Measurements from ENCODE around the gene LDLR. TPM values are rescaled to one million over a fixed set of nuclear protein-coding genes. Genes with fewer than 3 reads are reported as not detected.
"Not testable (repeated sequence)": the region's sequence is repeated elsewhere in the genome, so short reads cannot be mapped to it uniquely, and the experiment has no call there.

The LDLR gene
- total RNA-seq, 1 donor from 2014 or later = 8.2 TPM

DNA sequence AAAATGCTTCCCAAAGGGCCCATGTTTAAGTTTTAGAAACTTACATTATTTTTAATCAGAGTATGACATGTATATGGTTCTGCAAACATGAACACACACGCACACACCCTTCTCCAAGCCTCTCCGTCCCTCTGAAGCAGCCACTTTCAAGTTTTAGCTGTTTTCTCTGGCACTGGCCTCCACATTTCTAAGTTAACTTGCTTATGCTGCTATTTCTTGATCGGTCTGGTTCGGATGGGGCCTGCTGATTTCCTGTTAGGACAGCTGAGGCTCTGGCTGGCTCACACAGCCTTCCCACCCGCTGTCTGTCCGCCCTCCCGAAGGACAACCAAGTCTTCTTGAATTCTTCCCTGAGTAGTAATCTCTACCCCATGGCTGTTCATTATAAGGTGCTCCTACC lies 61.9 kb downstream of the LDLR start:
- H3K27me3 ChIP-seq (ENCODE audit: low read depth) = no peaks in the 10 kb centered on the region
- H3K36me3 ChIP-seq = no peaks in the 10 kb centered on the region
- H3K4me1 ChIP-seq = peaks cover 36% of the 10 kb centered on the region
- H3K27ac ChIP-seq (replicated peaks) = peak overlapping the region; percentile 86
- intact Hi-C loops (cut with micrococcal nuclease) = no loop called here
- no peak overlapping the region for H3K4me3 ChIP-seq
- H3K9me3 ChIP-seq (replicated peaks) = no peaks in the 10 kb centered on the region
- peak; percentile 44 for DNase-seq
- TF ChIP-seq, protein P1, sequence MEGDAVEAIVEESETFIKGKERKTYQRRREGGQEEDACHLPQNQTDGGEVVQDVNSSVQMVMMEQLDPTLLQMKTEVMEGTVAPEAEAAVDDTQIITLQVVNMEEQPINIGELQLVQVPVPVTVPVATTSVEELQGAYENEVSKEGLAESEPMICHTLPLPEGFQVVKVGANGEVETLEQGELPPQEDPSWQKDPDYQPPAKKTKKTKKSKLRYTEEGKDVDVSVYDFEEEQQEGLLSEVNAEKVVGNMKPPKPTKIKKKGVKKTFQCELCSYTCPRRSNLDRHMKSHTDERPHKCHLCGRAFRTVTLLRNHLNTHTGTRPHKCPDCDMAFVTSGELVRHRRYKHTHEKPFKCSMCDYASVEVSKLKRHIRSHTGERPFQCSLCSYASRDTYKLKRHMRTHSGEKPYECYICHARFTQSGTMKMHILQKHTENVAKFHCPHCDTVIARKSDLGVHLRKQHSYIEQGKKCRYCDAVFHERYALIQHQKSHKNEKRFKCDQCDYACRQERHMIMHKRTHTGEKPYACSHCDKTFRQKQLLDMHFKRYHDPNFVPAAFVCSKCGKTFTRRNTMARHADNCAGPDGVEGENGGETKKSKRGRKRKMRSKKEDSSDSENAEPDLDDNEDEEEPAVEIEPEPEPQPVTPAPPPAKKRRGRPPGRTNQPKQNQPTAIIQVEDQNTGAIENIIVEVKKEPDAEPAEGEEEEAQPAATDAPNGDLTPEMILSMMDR (IDR thresholded peaks at IDR 0.05; ENCODE audit: borderline replicate concordance) = no peak

- Histone ChIP-seq H3K4me3 (no peak overlapping the region), H3K4me1 (peaks cover 45% of the 10 kb centered on the region), H3K27ac (replicated peaks) (peak overlapping the region; percentile 86), H3K27me3 (ENCODE audit: low read depth) (no peaks in the 10 kb centered on the region), H3K9me3 (replicated peaks) (no peaks in the 10 kb centered on the region), H3K36me3 (no peaks in the 10 kb centered on the region)
- DNase-seq = peak; percentile 72
- intact Hi-C loops (cut with micrococcal nuclease) = no loop called here
- TF ChIP-seq, protein P1 (IDR thresholded peaks at IDR 0.05; ENCODE audit: borderline replicate concordance) = no peak
Measured at GRCh38 chr19:11152318-11153062, 63.2 kb downstream of the LDLR start.

DNA sequence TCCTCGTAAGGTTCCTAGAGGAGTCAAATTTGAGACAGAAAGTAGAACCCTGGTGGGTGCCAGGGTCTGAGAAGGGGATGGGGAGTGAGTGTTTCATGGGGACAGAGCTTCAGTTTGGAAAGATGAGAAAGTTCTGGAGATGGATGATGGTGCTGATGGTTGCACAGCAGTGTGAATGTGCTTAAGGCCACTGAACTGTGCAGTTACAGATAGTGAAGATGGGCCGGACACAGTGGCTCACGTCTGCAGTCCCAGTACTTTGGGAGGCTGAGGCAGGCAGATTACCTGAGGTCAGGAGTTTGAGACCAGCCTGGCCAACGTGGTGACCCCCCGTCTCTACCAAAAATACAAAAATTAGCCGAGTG lies 65.4 kb downstream of the LDLR start:
- no peaks in the 10 kb centered on the region for H3K9me3 ChIP-seq (replicated peaks)
- intact Hi-C loops (cut with micrococcal nuclease) = no loop called here
- no peak overlapping the region for H3K27ac ChIP-seq (replicated peaks)
- TF ChIP-seq, protein P1 (IDR thresholded peaks at IDR 0.05; ENCODE audit: borderline replicate concordance) = no peak
- no peaks in the 10 kb centered on the region for H3K27me3 ChIP-seq (ENCODE audit: low read depth)
- DNase-seq = no peak
- H3K4me1 ChIP-seq = peaks cover 63% of the 10 kb centered on the region
- no peaks in the 10 kb centered on the region for H3K36me3 ChIP-seq
- H3K4me3 ChIP-seq = no peak overlapping the region

- intact Hi-C loops (cut with micrococcal nuclease) = no loop called here
- H3K27ac ChIP-seq (replicated peaks) = peak within 1 kb of the TSS; percentile 89
- H3K36me3 ChIP-seq = no peaks in the 10 kb centered on the region
- H3K4me3 ChIP-seq = peak within 1 kb of the TSS; percentile 69
- H3K9me3 ChIP-seq (replicated peaks) = peaks cover 5% of the 10 kb centered on the region
- H3K4me1 ChIP-seq = peaks cover 70% of the 10 kb centered on the region
- H3K27me3 ChIP-seq (ENCODE audit: low read depth) = no peaks in the 10 kb centered on the region
- TF ChIP-seq, protein P1 (IDR thresholded peaks at IDR 0.05; ENCODE audit: borderline replicate concordance) = no peak
- peak; percentile 94 for DNase-seq
Measured at GRCh38 chr19:11155373-11156120, 66.3 kb downstream of the LDLR start, which contains the start of gene SPC24. Gene SPC24 (minus strand): TSS chr19:11155782. CDS start chr19:11155776, 6 bp downstream.

GRCh38 chr19:11159598-11160439 lies 70.6 kb downstream of the LDLR start:
- Histone ChIP-seq H3K9me3 (replicated peaks) (peaks cover 12% of the 10 kb centered on the region), H3K36me3 (peaks cover 14% of the 10 kb centered on the region), H3K4me3 (no peak overlapping the region), H3K27me3 (ENCODE audit: low read depth) (no peaks in the 10 kb centered on the region), H3K27ac (replicated peaks) (peak overlapping the region; percentile 89), H3K4me1 (peaks cover 64% of the 10 kb centered on the region)
- intact Hi-C loops (cut with micrococcal nuclease) = no loop called here
- no peak for DNase-seq
- TF ChIP-seq, protein P1 (IDR thresholded peaks at IDR 0.05; ENCODE audit: borderline replicate concordance) = peak; percentile 26

- intact Hi-C loops (cut with micrococcal nuclease); H3K4me3 ChIP-seq; DNase-seq; H3K27me3 ChIP-seq (ENCODE audit: low read depth): not testable (repeated sequence)
- Histone ChIP-seq H3K27ac (replicated peaks) (peak overlapping the region; percentile 89), H3K4me1 (peaks cover 64% of the 10 kb centered on the region), H3K36me3 (peaks cover 14% of the 10 kb centered on the region), H3K9me3 (replicated peaks) (peaks cover 12% of the 10 kb centered on the region)
Measured at GRCh38 chr19:11160440-11160768, 71.1 kb downstream of the LDLR start.

All from left ventricle myocardium inferior (tissue), 1 donor.